ENCODE results near the gene CSKMT. TPM values are rescaled to one million over a fixed set of nuclear protein-coding genes. Genes with fewer than 3 reads are reported as not detected.

Gene CSKMT
- total RNA-seq, 2 experiments from 2014 or later = 37.1 to 43.6 TPM

- H3K27me3 Mint-ChIP-seq = no peaks in the 10 kb centered on the region
- intact Hi-C loops (cut with micrococcal nuclease) = no loop called here
- CTCF ChIA-PET = interaction anchor here (0.9 to 2.5 kb wide), 8 partner anchors 12 to 313 kb away, joined by 3 to 13 read pairs (median 4); partner anchors contain the start of genes HNRNPUL2, LBHD1, ROM1 and TMEM179B
- H3K36me3 Mint-ChIP-seq (ENCODE audit: low read depth) = peaks cover 47% of the 10 kb centered on the region
- DNase-seq (no peak), ATAC-seq (no peak)
- no peaks in the 10 kb centered on the region for H3K9me3 Mint-ChIP-seq
- POLR2A ChIA-PET = interaction anchor here (0.6 to 6.3 kb wide), 25 partner anchors 14 to 173 kb away, joined by 3 to 41 read pairs (median 5); partner anchors contain the start of genes B3GAT3, C11orf98, CSKMT and HNRNPUL2
- peaks cover 57% of the 10 kb centered on the region for H3K4me1 Mint-ChIP-seq (ENCODE audit: low read depth)
- peak overlapping the region; percentile 91 for H3K4me3 Mint-ChIP-seq
- no peak for TF ChIP-seq CTCF (IDR thresholded peaks at IDR 0.05)
- H3K27ac Mint-ChIP-seq = peak overlapping the region; percentile 99
Observed at GRCh38 chr11:62708392-62708791, 43.3 kb downstream of the CSKMT start.

GRCh38 chr11:62708793-62709192 is 43.7 kb downstream of the CSKMT start:
- no peaks in the 10 kb centered on the region for H3K27me3 Mint-ChIP-seq
- intact Hi-C loops (cut with micrococcal nuclease) = no loop called here
- no peaks in the 10 kb centered on the region for H3K9me3 Mint-ChIP-seq
- H3K4me3 Mint-ChIP-seq = peak overlapping the region; percentile 91
- DNase-seq (peak; percentile 76), ATAC-seq (peak; percentile 40)
- H3K4me1 Mint-ChIP-seq (ENCODE audit: low read depth) = peaks cover 61% of the 10 kb centered on the region
- CTCF ChIA-PET = interaction anchor here (1.0 to 2.5 kb wide), 9 partner anchors 10 to 314 kb away, joined by 3 to 13 read pairs (median 3); partner anchors contain the start of genes HNRNPUL2, LBHD1, ROM1 and TMEM179B
- TF ChIP-seq CTCF (IDR thresholded peaks at IDR 0.05) = no peak
- POLR2A ChIA-PET = interaction anchor here (0.6 to 6.3 kb wide), 29 partner anchors 12 to 175 kb away, joined by 3 to 41 read pairs (median 4); partner anchors contain the start of genes B3GAT3, C11orf98, CSKMT and GANAB
- peak overlapping the region; percentile 99 for H3K27ac Mint-ChIP-seq
- peaks cover 50% of the 10 kb centered on the region for H3K36me3 Mint-ChIP-seq (ENCODE audit: low read depth)

- no peaks in the 10 kb centered on the region for H3K9me3 Mint-ChIP-seq
- H3K4me1 Mint-ChIP-seq (ENCODE audit: low read depth) = peaks cover 67% of the 10 kb centered on the region
- peak overlapping the region; percentile 99 for H3K27ac Mint-ChIP-seq
- peak overlapping the region; percentile 91 for H3K4me3 Mint-ChIP-seq
- TF ChIP-seq CTCF (IDR thresholded peaks at IDR 0.05) = no peak
- ChIA-PET CTCF (interaction anchor here (1.0 to 2.5 kb wide), 6 partner anchors 9 to 78 kb away, joined by 3 to 13 read pairs (median 3); partner anchors contain the start of genes HNRNPUL2, LBHD1, TMEM179B and UQCC3), POLR2A (interaction anchor here (0.6 to 6.3 kb wide), 29 partner anchors 11 to 174 kb away, joined by 3 to 41 read pairs (median 4); partner anchors contain the start of genes B3GAT3, C11orf98, CSKMT and GANAB)
- DNase-seq (peak; percentile 99), ATAC-seq (peak; percentile 83)
- no peaks in the 10 kb centered on the region for H3K27me3 Mint-ChIP-seq
- H3K36me3 Mint-ChIP-seq (ENCODE audit: low read depth) = peaks cover 54% of the 10 kb centered on the region
- intact Hi-C loops (cut with micrococcal nuclease) = no loop called here
Observed at GRCh38 chr11:62709247-62710000, 44.3 kb downstream of the CSKMT start.

GRCh38 chr11:62710001-62710345 is 44.9 kb downstream of the CSKMT start:
- CTCF ChIA-PET = interaction anchor here (1.0 to 2.5 kb wide), 4 partner anchors 9 to 77 kb away, joined by 3 to 13 read pairs (median 6); partner anchors contain the start of genes HNRNPUL2 and TMEM179B
- Mint-ChIP-seq H3K9me3 (no peaks in the 10 kb centered on the region), H3K27me3 (no peaks in the 10 kb centered on the region), H3K36me3 (ENCODE audit: low read depth) (peaks cover 57% of the 10 kb centered on the region), H3K4me1 (ENCODE audit: low read depth) (peaks cover 71% of the 10 kb centered on the region), H3K4me3 (peak overlapping the region; percentile 91), H3K27ac (peak overlapping the region; percentile 99)
- ATAC-seq (no peak), DNase-seq (peak; percentile 34)
- POLR2A ChIA-PET = interaction anchor here (1.0 to 6.3 kb wide), 18 partner anchors 13 to 174 kb away, joined by 3 to 41 read pairs (median 8); partner anchors contain the start of genes C11orf98, CSKMT, GANAB and HNRNPUL2
- intact Hi-C loops (cut with micrococcal nuclease) = no loop called here
- no peak for TF ChIP-seq CTCF (IDR thresholded peaks at IDR 0.05)

Measured in activated CD8-positive, alpha-beta T cell treated with anti-CD3 and anti-CD28 coated beads for 36 hours (primary cell).